Hepatocyte (in vitro differentiated cells): ENCODE measurements around the gene DDX28.

Source experiments
- EZH2 ChIP-seq: fragments of 200-600 bp; sonication (generic); IDR thresholded peaks from 2 replicates; pipeline ENCODE4 v1.6.1; 2016; ENCODE audit warnings: antibody characterized with exemption, mild to moderate bottlenecking, borderline replicate concordance
- EZH2phosphoT487 ChIP-seq: fragments of 200-600 bp; sonication (generic); IDR thresholded peaks from one replicate; pipeline ENCODE4 v1.6.1; 2018; ENCODE audit warnings: antibody characterized with exemption, mild to moderate bottlenecking, low read depth, moderate library complexity; ENCODE audit not compliant: unreplicated experiment, severe bottlenecking
- TF ChIP-seq, protein P1 (sequence below): fragments of 200-600 bp; sonication (generic); IDR thresholded peaks from 2 replicates; pipeline ENCODE4 v1.5.1; 2016; ENCODE audit warnings: antibody characterized with exemption, mild to moderate bottlenecking; ENCODE audit not compliant: poor library complexity

- TF ChIP-seq, protein P1, sequence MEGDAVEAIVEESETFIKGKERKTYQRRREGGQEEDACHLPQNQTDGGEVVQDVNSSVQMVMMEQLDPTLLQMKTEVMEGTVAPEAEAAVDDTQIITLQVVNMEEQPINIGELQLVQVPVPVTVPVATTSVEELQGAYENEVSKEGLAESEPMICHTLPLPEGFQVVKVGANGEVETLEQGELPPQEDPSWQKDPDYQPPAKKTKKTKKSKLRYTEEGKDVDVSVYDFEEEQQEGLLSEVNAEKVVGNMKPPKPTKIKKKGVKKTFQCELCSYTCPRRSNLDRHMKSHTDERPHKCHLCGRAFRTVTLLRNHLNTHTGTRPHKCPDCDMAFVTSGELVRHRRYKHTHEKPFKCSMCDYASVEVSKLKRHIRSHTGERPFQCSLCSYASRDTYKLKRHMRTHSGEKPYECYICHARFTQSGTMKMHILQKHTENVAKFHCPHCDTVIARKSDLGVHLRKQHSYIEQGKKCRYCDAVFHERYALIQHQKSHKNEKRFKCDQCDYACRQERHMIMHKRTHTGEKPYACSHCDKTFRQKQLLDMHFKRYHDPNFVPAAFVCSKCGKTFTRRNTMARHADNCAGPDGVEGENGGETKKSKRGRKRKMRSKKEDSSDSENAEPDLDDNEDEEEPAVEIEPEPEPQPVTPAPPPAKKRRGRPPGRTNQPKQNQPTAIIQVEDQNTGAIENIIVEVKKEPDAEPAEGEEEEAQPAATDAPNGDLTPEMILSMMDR, result no peak
- TF ChIP-seq EZH2phosphoT487 (no peak), EZH2 (no peak)
Measured at GRCh38 chr16:68071518-68071901, 48.5 kb upstream of the DDX28 start.
